ENCODE measurements around the gene RADIL. TPM values are rescaled to one million over a fixed set of nuclear protein-coding genes. Genes with fewer than 3 reads are reported as not detected.

The RADIL gene
- total and polyA plus RNA-seq, 9 of the 15 experiments (the other 6 are each of a cell fraction or from before 2014, with no cell fraction given) = 0.06 to 8.1 (median 1.9) TPM; not detected in 1

DNA sequence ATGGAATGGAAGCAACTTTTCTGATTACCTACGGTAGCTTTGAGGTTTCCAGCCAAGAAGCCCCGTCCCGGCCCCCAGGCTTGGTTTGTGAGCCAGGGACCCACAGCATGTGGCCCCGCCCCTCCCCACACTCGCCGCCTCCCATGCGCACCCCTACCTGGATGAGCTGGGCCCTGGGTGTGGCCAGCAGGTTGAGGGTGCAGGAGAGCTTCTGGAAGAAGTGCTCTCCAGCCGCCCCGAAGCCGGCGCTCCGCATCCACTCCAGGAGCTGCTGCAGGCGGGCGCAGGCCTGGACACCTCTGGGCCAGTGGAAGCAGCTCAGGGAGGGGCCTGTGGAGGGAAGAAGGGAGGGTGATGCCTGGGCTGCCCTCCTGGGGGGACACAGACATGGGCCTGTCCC lies 68.4 kb downstream of the RADIL start (continued):
- TF ChIP-seq, protein P1, sequence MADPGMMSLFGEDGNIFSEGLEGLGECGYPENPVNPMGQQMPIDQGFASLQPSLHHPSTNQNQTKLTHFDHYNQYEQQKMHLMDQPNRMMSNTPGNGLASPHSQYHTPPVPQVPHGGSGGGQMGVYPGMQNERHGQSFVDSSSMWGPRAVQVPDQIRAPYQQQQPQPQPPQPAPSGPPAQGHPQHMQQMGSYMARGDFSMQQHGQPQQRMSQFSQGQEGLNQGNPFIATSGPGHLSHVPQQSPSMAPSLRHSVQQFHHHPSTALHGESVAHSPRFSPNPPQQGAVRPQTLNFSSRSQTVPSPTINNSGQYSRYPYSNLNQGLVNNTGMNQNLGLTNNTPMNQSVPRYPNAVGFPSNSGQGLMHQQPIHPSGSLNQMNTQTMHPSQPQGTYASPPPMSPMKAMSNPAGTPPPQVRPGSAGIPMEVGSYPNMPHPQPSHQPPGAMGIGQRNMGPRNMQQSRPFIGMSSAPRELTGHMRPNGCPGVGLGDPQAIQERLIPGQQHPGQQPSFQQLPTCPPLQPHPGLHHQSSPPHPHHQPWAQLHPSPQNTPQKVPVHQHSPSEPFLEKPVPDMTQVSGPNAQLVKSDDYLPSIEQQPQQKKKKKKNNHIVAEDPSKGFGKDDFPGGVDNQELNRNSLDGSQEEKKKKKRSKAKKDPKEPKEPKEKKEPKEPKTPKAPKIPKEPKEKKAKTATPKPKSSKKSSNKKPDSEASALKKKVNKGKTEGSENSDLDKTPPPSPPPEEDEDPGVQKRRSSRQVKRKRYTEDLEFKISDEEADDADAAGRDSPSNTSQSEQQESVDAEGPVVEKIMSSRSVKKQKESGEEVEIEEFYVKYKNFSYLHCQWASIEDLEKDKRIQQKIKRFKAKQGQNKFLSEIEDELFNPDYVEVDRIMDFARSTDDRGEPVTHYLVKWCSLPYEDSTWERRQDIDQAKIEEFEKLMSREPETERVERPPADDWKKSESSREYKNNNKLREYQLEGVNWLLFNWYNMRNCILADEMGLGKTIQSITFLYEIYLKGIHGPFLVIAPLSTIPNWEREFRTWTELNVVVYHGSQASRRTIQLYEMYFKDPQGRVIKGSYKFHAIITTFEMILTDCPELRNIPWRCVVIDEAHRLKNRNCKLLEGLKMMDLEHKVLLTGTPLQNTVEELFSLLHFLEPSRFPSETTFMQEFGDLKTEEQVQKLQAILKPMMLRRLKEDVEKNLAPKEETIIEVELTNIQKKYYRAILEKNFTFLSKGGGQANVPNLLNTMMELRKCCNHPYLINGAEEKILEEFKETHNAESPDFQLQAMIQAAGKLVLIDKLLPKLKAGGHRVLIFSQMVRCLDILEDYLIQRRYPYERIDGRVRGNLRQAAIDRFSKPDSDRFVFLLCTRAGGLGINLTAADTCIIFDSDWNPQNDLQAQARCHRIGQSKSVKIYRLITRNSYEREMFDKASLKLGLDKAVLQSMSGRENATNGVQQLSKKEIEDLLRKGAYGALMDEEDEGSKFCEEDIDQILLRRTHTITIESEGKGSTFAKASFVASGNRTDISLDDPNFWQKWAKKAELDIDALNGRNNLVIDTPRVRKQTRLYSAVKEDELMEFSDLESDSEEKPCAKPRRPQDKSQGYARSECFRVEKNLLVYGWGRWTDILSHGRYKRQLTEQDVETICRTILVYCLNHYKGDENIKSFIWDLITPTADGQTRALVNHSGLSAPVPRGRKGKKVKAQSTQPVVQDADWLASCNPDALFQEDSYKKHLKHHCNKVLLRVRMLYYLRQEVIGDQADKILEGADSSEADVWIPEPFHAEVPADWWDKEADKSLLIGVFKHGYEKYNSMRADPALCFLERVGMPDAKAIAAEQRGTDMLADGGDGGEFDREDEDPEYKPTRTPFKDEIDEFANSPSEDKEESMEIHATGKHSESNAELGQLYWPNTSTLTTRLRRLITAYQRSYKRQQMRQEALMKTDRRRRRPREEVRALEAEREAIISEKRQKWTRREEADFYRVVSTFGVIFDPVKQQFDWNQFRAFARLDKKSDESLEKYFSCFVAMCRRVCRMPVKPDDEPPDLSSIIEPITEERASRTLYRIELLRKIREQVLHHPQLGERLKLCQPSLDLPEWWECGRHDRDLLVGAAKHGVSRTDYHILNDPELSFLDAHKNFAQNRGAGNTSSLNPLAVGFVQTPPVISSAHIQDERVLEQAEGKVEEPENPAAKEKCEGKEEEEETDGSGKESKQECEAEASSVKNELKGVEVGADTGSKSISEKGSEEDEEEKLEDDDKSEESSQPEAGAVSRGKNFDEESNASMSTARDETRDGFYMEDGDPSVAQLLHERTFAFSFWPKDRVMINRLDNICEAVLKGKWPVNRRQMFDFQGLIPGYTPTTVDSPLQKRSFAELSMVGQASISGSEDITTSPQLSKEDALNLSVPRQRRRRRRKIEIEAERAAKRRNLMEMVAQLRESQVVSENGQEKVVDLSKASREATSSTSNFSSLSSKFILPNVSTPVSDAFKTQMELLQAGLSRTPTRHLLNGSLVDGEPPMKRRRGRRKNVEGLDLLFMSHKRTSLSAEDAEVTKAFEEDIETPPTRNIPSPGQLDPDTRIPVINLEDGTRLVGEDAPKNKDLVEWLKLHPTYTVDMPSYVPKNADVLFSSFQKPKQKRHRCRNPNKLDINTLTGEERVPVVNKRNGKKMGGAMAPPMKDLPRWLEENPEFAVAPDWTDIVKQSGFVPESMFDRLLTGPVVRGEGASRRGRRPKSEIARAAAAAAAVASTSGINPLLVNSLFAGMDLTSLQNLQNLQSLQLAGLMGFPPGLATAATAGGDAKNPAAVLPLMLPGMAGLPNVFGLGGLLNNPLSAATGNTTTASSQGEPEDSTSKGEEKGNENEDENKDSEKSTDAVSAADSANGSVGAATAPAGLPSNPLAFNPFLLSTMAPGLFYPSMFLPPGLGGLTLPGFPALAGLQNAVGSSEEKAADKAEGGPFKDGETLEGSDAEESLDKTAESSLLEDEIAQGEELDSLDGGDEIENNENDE (IDR thresholded peaks at IDR 0.05; ENCODE audit: low read depth, low read length) = no peak
- no peak for TF ChIP-seq ZNF584 (CRISPR knock-in tag; IDR thresholded peaks at IDR 0.05; ENCODE audit: low read depth)
